Measurements from ENCODE around the gene FAM83C.

- no peak for TF ChIP-seq FOSL1 (tag; conservative IDR thresholded peaks at IDR 0.05)
- TF ChIP-seq IRF2 (CRISPR knock-in tag; IDR thresholded peaks at IDR 0.05), result no peak
- TF ChIP-seq KDM1A (IDR thresholded peaks at IDR 0.05), result no peak
- TF ChIP-seq POLR2A (conservative IDR thresholded peaks at IDR 0.05), result no peak
- TF ChIP-seq PHB2 (IDR thresholded peaks at IDR 0.05; ENCODE audit: low read depth), result no peak
- no peak for TF ChIP-seq ETV6 (IDR thresholded peaks at IDR 0.05; ENCODE audit: borderline replicate concordance in 1 of 2, low read depth in 2 of 2, low read length in 1 of 2)
- TF ChIP-seq ETV6 (CRISPR knock-in tag; IDR thresholded peaks at IDR 0.05; ENCODE audit: borderline replicate concordance), result no peak
- TF ChIP-seq FOXO4 (CRISPR knock-in tag; IDR thresholded peaks at IDR 0.05), result no peak
- no peak for TF ChIP-seq HMG20B (CRISPR knock-in tag; IDR thresholded peaks at IDR 0.05)
- no peak for TF ChIP-seq ZNF217 (CRISPR knock-in tag; IDR thresholded peaks at IDR 0.05)
These were observed 41.4 kb upstream of the FAM83C start for GRCh38 chr20:35333606-35334005.
